Measurements from ENCODE around the gene SH3TC1. TPM values are rescaled to one million over a fixed set of nuclear protein-coding genes. Genes with fewer than 3 reads are reported as not detected.
A peak's percentile ranks its signal among the peaks of the same experiment; 100 is the strongest.

SH3TC1 gene
- total and polyA plus RNA-seq, 2 of the 13 experiments (the other 11 are each of a cell fraction or from before 2014, with no cell fraction given), result 14.9 to 21.8 TPM

- TF ChIP-seq PAXIP1 (CRISPR knock-in tag; conservative IDR thresholded peaks at IDR 0.05) (peak; percentile 94), MXI1 (IDR thresholded peaks at IDR 0.05; ENCODE audit: borderline replicate concordance, low read depth, low read length) (peak; percentile 70; the same call in 1 of the 3 replicates), FOSL2 (CRISPR knock-in tag; IDR thresholded peaks at IDR 0.05) (peak; percentile 69), SOX6 (IDR thresholded peaks at IDR 0.05) (no peak), SOX6 (CRISPR knock-in tag; IDR thresholded peaks at IDR 0.05) (peak; percentile 52; the same call in 1 of the 2 replicates), TBX2 (CRISPR knock-in tag; IDR thresholded peaks at IDR 0.05; ENCODE audit: borderline replicate concordance) (0 out of 2 replicates have a peak, but pooled peaks have one; percentile 47), REPIN1 (CRISPR knock-in tag; IDR thresholded peaks at IDR 0.05; ENCODE audit: borderline replicate concordance, low read depth) (peak; percentile 31; the same call in 1 of the 2 replicates), SRSF1 (optimal IDR thresholded peaks at IDR 0.05; ENCODE audit: low read depth, low read length) (peak; percentile 46), ZNF205 (CRISPR knock-in tag; IDR thresholded peaks at IDR 0.05) (0 out of 2 replicates have a peak, but pooled peaks have one; percentile 22), YEATS4 (CRISPR knock-in tag; IDR thresholded peaks at IDR 0.05; ENCODE audit: borderline replicate concordance) (no peak), EZH2 (conservative IDR thresholded peaks at IDR 0.05; ENCODE audit: low read depth, low read length) (no peak), MED1 (CRISPR knock-in tag; IDR thresholded peaks at IDR 0.05) (peak; percentile 67), ZNF460 (CRISPR knock-in tag; IDR thresholded peaks at IDR 0.05; ENCODE audit: borderline replicate concordance) (no peak), NR2F6 (IDR thresholded peaks at IDR 0.05) (peak; percentile 97), NR2F6 (CRISPR knock-in tag; IDR thresholded peaks at IDR 0.05) (peak; percentile 93), ZNF430 (CRISPR knock-in tag; IDR thresholded peaks at IDR 0.05) (peak; percentile 52; the same call in 1 of the 2 replicates), KDM5A (IDR thresholded peaks at IDR 0.05; ENCODE audit: borderline replicate concordance, low read length) (no peak), GABPA (IDR thresholded peaks at IDR 0.05; ENCODE audit: low read depth, low read length) (no peak), GABPA (CRISPR knock-in tag; IDR thresholded peaks at IDR 0.05; ENCODE audit: low read depth) (peak; percentile 45), KDM2A (CRISPR knock-in tag; IDR thresholded peaks at IDR 0.05; ENCODE audit: borderline replicate concordance, low read depth) (peak; percentile 33; the same call in 1 of the 2 replicates), ZUFSP (CRISPR knock-in tag; IDR thresholded peaks at IDR 0.05; ENCODE audit: borderline replicate concordance) (no peak), SYNCRIP (IDR thresholded peaks at IDR 0.05; ENCODE audit: insufficient read depth, low read depth, low read length) (no peak), POLR2AphosphoS2 (IDR thresholded peaks at IDR 0.05; ENCODE audit: low read depth, low read length) (no peak)
- TF ChIP-seq, protein P1, sequence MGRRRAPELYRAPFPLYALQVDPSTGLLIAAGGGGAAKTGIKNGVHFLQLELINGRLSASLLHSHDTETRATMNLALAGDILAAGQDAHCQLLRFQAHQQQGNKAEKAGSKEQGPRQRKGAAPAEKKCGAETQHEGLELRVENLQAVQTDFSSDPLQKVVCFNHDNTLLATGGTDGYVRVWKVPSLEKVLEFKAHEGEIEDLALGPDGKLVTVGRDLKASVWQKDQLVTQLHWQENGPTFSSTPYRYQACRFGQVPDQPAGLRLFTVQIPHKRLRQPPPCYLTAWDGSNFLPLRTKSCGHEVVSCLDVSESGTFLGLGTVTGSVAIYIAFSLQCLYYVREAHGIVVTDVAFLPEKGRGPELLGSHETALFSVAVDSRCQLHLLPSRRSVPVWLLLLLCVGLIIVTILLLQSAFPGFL (CRISPR knock-in tag; IDR thresholded peaks at IDR 0.05), result no peak
- TF ChIP-seq, protein P2, sequence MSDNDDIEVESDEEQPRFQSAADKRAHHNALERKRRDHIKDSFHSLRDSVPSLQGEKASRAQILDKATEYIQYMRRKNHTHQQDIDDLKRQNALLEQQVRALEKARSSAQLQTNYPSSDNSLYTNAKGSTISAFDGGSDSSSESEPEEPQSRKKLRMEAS (IDR thresholded peaks at IDR 0.05), result peak; percentile 50
Observed at GRCh38 chr4:8238515-8239053, 39.5 kb downstream of the SH3TC1 start (continued).

Data from HepG2 (cell line).